ENCODE measurements around the gene FRMPD2.

- TF ChIP-seq CTCF (IDR thresholded peaks at IDR 0.05; ENCODE audit: poor library complexity) (no peak), EZH2 (IDR thresholded peaks at IDR 0.05; ENCODE audit: borderline replicate concordance) (no peak), EZH2phosphoT487 (IDR thresholded peaks at IDR 0.05; ENCODE audit: low read depth, severe bottlenecking, unreplicated experiment) (no peak)
These were observed 39.0 kb downstream of the FRMPD2 start for GRCh38 chr10:48235501-48235900.

All from hepatocyte (in vitro differentiated cells).